ENCODE data around the gene BACH2. TPM values are rescaled to one million over a fixed set of nuclear protein-coding genes. Genes with fewer than 3 reads are reported as not detected.

The BACH2 gene
- total and polyA plus RNA-seq, 2 of the 4 experiments (the other 2 are of a cell fraction), result 1.3 to 1.4 TPM

DNA sequence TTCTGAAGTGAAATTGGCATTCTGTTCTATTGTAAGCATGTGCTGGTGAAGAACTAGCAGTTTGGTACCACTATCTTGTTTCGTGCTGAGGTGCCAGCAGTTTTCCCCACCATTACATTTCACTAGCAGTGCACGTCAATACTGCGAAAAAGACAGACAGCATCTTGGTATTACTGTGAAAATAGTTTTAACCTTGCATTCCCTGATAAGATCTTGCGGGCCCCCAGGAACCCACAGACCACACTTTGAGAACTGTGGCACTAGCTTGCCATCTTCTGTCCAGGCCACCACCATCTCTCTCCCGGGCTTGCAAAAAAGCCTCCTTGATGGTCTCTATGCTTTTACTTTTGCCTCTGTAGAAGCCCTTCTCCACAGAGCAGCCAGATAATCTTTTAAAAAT lies 185.7 kb downstream of the BACH2 start:
- H2BK120ac ChIP-seq (ENCODE audit: low read depth, low read length), result no peak overlapping the region
- H2BK20ac ChIP-seq (ENCODE audit: low read depth, low read length), result no peak overlapping the region
- in situ Hi-C loops (cut with MboI; ENCODE audit: low sequenced_read_pairs) (no loop called here), intact Hi-C loops (cut with micrococcal nuclease) (no loop called here), dilution Hi-C loops (cut with HindIII; ENCODE audit: low sequenced_read_pairs, unreplicated experiment) (no loop called here)
- H3K18ac ChIP-seq (ENCODE audit: low read depth, low read length), result no peak overlapping the region
- no peak overlapping the region for H2BK15ac ChIP-seq (ENCODE audit: low read depth, low read length)
- ChIA-PET CTCF (no interaction called here), POLR2A (ENCODE audit: unreplicated experiment) (no interaction called here)
- ATAC-seq (ENCODE audit: low read depth) (no peak), DNase-seq (no peak)
- H2AK5ac ChIP-seq (ENCODE audit: low read depth, low read length), result no peak overlapping the region
- peaks cover 2% of the 10 kb centered on the region; the same call in 1 of the 2 replicates for H3K27me3 ChIP-seq (ENCODE audit: control insufficient read depth, insufficient read depth, low read length)
- H3K23ac ChIP-seq (ENCODE audit: low read depth, low read length), result no peak overlapping the region
- no peaks in the 10 kb centered on the region for H3K4me1 ChIP-seq (ENCODE audit: control insufficient read depth, insufficient read depth, low read length)
- no peaks in the 10 kb centered on the region; a peak in 1 of 4 replicates for H3K79me1 ChIP-seq (ENCODE audit: low read depth in 1 of 2, low read length in 2 of 2)
- H3K56ac ChIP-seq (ENCODE audit: extremely low read depth, insufficient read depth, low read length), result no peak overlapping the region
- H2AK9ac ChIP-seq (replicated peaks; ENCODE audit: low read depth, low read length, poor library complexity), result no peak overlapping the region
- no peak overlapping the region for H3K27ac ChIP-seq (ENCODE audit: insufficient read depth, low read length)
- H3K4me3 ChIP-seq (ENCODE audit: insufficient read depth, low read depth, low read length), result no peak overlapping the region
- 88% methylated on average over 1 of the region's 5 CpGs; no CpG with 5 or more reads in 1 of the 2 experiments for WGBS, 2 experiments (ENCODE audit: extremely low coverage in 2 of 2, insufficient read length in 1 of 2)
- no peak overlapping the region for H3K4ac ChIP-seq (ENCODE audit: low read depth, low read length)
- no peak overlapping the region for H4K8ac ChIP-seq (ENCODE audit: low read depth in 2 of 2, low read length in 2 of 2)
- no TSS peak for BruUV-seq (replicated peaks)
- no peaks in the 10 kb centered on the region for H3K36me3 ChIP-seq (ENCODE audit: control insufficient read depth, insufficient read depth, low read length)
- H3K9ac ChIP-seq (ENCODE audit: low read depth, low read length), result no peak overlapping the region
- H4K20me1 ChIP-seq (ENCODE audit: insufficient read depth, low read length), result no peaks in the 10 kb centered on the region
- no peak overlapping the region for H4K5ac ChIP-seq (ENCODE audit: low read depth, low read length)
- no peak overlapping the region for H4K91ac ChIP-seq (ENCODE audit: insufficient read depth, low read depth, low read length)
- H2BK5ac ChIP-seq (ENCODE audit: low read depth, low read length, poor library complexity, severe bottlenecking), result no peak overlapping the region
- peaks cover 3% of the 10 kb centered on the region; the same call in 1 of the 2 replicates for H3K9me3 ChIP-seq (ENCODE audit: control insufficient read depth, insufficient read depth, low read length)
- no peaks in the 10 kb centered on the region for H3K9me1 ChIP-seq (ENCODE audit: insufficient read depth, low read length)
- H3K14ac ChIP-seq (replicated peaks; ENCODE audit: low read depth, low read length), result no peak overlapping the region
- no peak overlapping the region for H3K4me2 ChIP-seq (ENCODE audit: low read depth, low read length)
- no peak overlapping the region for H2AFZ ChIP-seq (replicated peaks; ENCODE audit: low read length, poor library complexity)
- no peak for TF ChIP-seq POLR2A (IDR thresholded peaks at IDR 0.05; ENCODE audit: low read depth, low read length)
- no peak for TF ChIP-seq SMC3 (IDR thresholded peaks at IDR 0.05; ENCODE audit: low read depth, low read length)
- TF ChIP-seq, protein P1, sequence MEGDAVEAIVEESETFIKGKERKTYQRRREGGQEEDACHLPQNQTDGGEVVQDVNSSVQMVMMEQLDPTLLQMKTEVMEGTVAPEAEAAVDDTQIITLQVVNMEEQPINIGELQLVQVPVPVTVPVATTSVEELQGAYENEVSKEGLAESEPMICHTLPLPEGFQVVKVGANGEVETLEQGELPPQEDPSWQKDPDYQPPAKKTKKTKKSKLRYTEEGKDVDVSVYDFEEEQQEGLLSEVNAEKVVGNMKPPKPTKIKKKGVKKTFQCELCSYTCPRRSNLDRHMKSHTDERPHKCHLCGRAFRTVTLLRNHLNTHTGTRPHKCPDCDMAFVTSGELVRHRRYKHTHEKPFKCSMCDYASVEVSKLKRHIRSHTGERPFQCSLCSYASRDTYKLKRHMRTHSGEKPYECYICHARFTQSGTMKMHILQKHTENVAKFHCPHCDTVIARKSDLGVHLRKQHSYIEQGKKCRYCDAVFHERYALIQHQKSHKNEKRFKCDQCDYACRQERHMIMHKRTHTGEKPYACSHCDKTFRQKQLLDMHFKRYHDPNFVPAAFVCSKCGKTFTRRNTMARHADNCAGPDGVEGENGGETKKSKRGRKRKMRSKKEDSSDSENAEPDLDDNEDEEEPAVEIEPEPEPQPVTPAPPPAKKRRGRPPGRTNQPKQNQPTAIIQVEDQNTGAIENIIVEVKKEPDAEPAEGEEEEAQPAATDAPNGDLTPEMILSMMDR (conservative IDR thresholded peaks at IDR 0.05; ENCODE audit: low read depth, low read length), result no peak
- no peak for TF ChIP-seq RCOR1 (IDR thresholded peaks at IDR 0.05; ENCODE audit: insufficient replicate concordance, low read length)
